Stimulated activated CD4-positive, alpha-beta T cell treated with anti-CD3 and anti-CD28 coated beads, Interleukin-2, amount 100 ng/mL, for 4 hours (primary cell): ENCODE results near the gene ITGA11.

Source experiments
- DNase-seq: peaks from one replicate; pipeline ENCODE4 v3.0.0-alpha.2; 2020; ENCODE audit warnings: low read depth

ITGA11 gene

GRCh38 chr15:68289621-68290352 is 142.2 kb downstream of the ITGA11 start:
- DNase-seq, result no peak

GRCh38 chr15:68289057-68289456 is 142.9 kb downstream of the ITGA11 start:
- DNase-seq, result no peak

GRCh38 chr15:68286256-68286655 is 145.7 kb downstream of the ITGA11 start:
- DNase-seq, result no peak

GRCh38 chr15:68285259-68285980 is 146.5 kb downstream of the ITGA11 start:
- no peak for DNase-seq

GRCh38 chr15:68284616-68285258 is 147.2 kb downstream of the ITGA11 start:
- DNase-seq, result no peak

GRCh38 chr15:68283401-68283800 is 148.6 kb downstream of the ITGA11 start:
- DNase-seq, result no peak

GRCh38 chr15:68281008-68281407 is 151.0 kb downstream of the ITGA11 start:
- DNase-seq, result no peak

- DNase-seq, result no peak
These were observed 151.9 kb downstream of the ITGA11 start for GRCh38 chr15:68279779-68280753.

- DNase-seq, result no peak
These were observed 153.2 kb downstream of the ITGA11 start for GRCh38 chr15:68278595-68279405.

GRCh38 chr15:68278345-68278594 is 153.7 kb downstream of the ITGA11 start:
- DNase-seq, result no peak

- DNase-seq, result peak; percentile 82
These were observed 154.2 kb downstream of the ITGA11 start, which contains the start of gene FEM1B for GRCh38 chr15:68277603-68278344. FEM1B (plus strand) TSS chr15:68277745; CDS start chr15:68278418, 673 bp downstream.

GRCh38 chr15:68277131-68277602 is 154.8 kb downstream of the ITGA11 start:
- no peak for DNase-seq

- DNase-seq, result no peak
These were observed 155.3 kb downstream of the ITGA11 start for GRCh38 chr15:68276668-68277067.

- no peak for DNase-seq
These were observed 156.7 kb downstream of the ITGA11 start for GRCh38 chr15:68275165-68275746.

GRCh38 chr15:68274201-68274848 is 157.6 kb downstream of the ITGA11 start:
- no peak for DNase-seq

GRCh38 chr15:68272721-68273271 is 159.2 kb downstream of the ITGA11 start:
- DNase-seq, result no peak

GRCh38 chr15:68271854-68272471 is 160.0 kb downstream of the ITGA11 start:
- DNase-seq, result no peak

- no peak for DNase-seq
These were observed 163.6 kb downstream of the ITGA11 start for GRCh38 chr15:68268405-68268804.

- DNase-seq, result no peak
These were observed 166.3 kb downstream of the ITGA11 start for GRCh38 chr15:68265674-68266073.
